Keratinocyte (primary cell): ENCODE measurements around the gene EHBP1.

Source experiments
- CTCF ChIP-seq, 3 experiments: IDR thresholded peaks in 1 of 3; conservative IDR thresholded peaks in 1 of 3; optimal IDR thresholded peaks in 1 of 3; 2 replicates in 2 of 3; 3 replicates in 1 of 3; pipeline versions ENCODE3 to v1.5.1; 2011; ENCODE audit warnings: low read length in 3 of 3, mild to moderate bottlenecking in 3 of 3, moderate library complexity in 2 of 3, control low read depth in 1 of 3, inconsistent platforms in 1 of 3; ENCODE audit not compliant: insufficient read depth in 2 of 3; ENCODE audit errors: extremely low read depth in 1 of 3
- EZH2 ChIP-seq: IDR thresholded peaks from one replicate; pipeline ENCODE4 v1.6.1; 2012; ENCODE audit warnings: inconsistent platforms, mild to moderate bottlenecking, low read length, moderate library complexity

- TF ChIP-seq CTCF (optimal IDR thresholded peaks at IDR 0.05 in 1 of 3, IDR thresholded peaks at IDR 0.05 in 1 of 3, conservative IDR thresholded peaks at IDR 0.05 in 1 of 3; ENCODE audit: extremely low read depth in 1 of 3, insufficient read depth in 2 of 3, low read length in 3 of 3) (no peak), EZH2 (no peak)
These were observed 303.3 kb downstream of the EHBP1 start for GRCh38 chr2:63008838-63009237.
